ENCODE data around the gene NHSL2.

- TF ChIP-seq CTCF (IDR thresholded peaks at IDR 0.05; ENCODE audit: low read depth, low read length): no peak
- no peak for TF ChIP-seq POLR2A (IDR thresholded peaks at IDR 0.05; ENCODE audit: extremely low read depth, insufficient read length)
These were observed 167.8 kb downstream of the NHSL2 start for GRCh38 chrX:72078411-72078810.

Data from NB4 (cell line).